ENCODE results near the gene GNAQ.

The GNAQ gene

DNA sequence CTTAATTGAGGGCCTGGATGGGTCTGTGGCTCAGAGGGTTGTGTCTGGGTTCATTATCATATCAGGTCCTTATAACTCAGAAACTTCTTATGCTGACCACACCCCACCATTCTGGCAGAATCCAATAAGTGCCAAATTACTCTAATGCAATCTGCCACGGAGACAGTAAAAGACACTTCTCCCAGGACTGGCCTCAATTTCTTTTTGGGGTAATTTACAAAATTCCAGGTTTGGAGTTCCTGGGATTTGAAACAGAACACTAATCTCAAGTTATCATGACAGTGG, 187.8 kb downstream of the GNAQ start:
- TF ChIP-seq POLR2AphosphoS5 (IDR thresholded peaks at IDR 0.05; ENCODE audit: low read depth, low read length) (no peak), SIN3A (IDR thresholded peaks at IDR 0.05; ENCODE audit: borderline replicate concordance, insufficient read depth, low read length) (no peak), FOXP2 (optimal IDR thresholded peaks at IDR 0.05; ENCODE audit: borderline replicate concordance, extremely low read depth, extremely low read length, insufficient read depth) (no peak), TAF1 (IDR thresholded peaks at IDR 0.05; ENCODE audit: borderline replicate concordance, insufficient read depth, low read length) (no peak)
- TF ChIP-seq, protein P1, sequence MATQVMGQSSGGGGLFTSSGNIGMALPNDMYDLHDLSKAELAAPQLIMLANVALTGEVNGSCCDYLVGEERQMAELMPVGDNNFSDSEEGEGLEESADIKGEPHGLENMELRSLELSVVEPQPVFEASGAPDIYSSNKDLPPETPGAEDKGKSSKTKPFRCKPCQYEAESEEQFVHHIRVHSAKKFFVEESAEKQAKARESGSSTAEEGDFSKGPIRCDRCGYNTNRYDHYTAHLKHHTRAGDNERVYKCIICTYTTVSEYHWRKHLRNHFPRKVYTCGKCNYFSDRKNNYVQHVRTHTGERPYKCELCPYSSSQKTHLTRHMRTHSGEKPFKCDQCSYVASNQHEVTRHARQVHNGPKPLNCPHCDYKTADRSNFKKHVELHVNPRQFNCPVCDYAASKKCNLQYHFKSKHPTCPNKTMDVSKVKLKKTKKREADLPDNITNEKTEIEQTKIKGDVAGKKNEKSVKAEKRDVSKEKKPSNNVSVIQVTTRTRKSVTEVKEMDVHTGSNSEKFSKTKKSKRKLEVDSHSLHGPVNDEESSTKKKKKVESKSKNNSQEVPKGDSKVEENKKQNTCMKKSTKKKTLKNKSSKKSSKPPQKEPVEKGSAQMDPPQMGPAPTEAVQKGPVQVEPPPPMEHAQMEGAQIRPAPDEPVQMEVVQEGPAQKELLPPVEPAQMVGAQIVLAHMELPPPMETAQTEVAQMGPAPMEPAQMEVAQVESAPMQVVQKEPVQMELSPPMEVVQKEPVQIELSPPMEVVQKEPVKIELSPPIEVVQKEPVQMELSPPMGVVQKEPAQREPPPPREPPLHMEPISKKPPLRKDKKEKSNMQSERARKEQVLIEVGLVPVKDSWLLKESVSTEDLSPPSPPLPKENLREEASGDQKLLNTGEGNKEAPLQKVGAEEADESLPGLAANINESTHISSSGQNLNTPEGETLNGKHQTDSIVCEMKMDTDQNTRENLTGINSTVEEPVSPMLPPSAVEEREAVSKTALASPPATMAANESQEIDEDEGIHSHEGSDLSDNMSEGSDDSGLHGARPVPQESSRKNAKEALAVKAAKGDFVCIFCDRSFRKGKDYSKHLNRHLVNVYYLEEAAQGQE (IDR thresholded peaks at IDR 0.05; ENCODE audit: insufficient read depth in 1 of 2, low read depth in 2 of 2, low read length in 2 of 2), result no peak

DNA sequence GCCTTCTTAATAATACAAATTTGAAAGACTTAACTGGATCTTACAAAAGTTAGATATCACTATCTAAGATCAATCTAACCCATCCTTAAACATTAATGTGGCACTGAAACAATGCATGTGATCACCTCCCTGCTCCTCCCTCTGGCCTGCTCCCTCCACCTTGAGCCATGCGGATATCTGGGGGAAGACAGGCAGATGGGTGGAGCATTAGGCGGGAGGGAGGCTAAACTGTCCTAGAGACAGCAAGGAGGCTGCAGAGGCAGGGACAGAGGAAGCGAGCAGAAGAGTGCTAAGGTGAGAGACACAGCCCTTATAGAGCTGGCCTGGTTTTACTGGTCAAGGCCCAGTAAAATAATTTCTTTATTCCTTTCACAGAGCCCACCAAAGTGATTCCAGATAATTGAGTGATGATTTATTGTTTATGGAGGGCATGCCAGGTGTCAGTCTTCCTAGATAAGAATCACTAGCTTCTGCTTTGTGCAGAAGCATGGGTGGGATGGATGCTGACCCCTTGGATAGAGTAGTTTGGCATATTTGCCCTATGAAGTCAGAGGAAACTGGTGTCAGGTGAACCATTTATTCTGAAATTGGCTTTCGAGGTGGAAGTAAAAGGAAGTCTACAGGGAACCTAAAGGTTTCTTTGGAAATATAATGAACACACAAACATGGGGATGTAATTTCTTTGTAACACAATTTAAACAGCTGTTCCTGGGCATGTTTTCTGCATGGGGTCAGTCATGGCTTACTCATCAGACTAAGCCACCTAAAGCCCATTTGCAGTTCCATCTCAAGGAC, 188.3 kb downstream of the GNAQ start:
- TF ChIP-seq FOXP2 (optimal IDR thresholded peaks at IDR 0.05; ENCODE audit: borderline replicate concordance, extremely low read depth, extremely low read length, insufficient read depth) (no peak), TAF1 (IDR thresholded peaks at IDR 0.05; ENCODE audit: borderline replicate concordance, insufficient read depth, low read length) (no peak), SIN3A (IDR thresholded peaks at IDR 0.05; ENCODE audit: borderline replicate concordance, insufficient read depth, low read length) (no peak), POLR2AphosphoS5 (IDR thresholded peaks at IDR 0.05; ENCODE audit: low read depth, low read length) (no peak)
- TF ChIP-seq, protein P1 (IDR thresholded peaks at IDR 0.05; ENCODE audit: insufficient read depth in 1 of 2, low read depth in 2 of 2, low read length in 2 of 2), result no peak

DNA sequence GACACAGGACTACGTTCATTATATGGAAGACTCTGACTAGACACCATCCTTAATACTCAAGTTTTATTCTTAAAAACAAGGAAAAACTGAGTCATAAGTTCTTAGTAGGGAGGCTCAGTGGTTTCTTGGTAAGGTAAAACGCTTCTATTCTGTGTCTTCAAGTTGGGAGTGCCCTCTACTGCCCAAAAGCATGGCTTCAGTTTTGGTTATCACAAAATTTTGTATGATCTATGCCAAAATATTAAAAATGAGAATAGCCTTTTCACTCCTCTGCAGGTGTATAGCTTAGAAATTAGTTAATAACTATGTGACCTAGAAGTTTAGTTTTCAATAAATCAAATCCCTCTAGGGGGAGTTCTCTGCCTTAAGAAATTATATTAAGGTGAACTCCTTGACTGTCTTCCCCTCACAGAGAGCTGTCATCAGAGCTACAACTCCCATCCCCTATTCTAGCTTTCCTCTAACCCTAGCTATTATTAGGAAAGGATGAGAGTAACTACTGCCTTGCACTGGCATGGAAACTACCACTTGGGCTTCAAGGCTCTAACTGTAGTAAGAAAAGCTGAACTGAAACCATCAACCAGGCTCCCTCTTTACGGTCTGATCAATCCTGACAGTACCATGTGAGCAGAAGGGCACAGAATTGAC, 189.7 kb downstream of the GNAQ start:
- TF ChIP-seq TAF1 (IDR thresholded peaks at IDR 0.05; ENCODE audit: borderline replicate concordance, insufficient read depth, low read length), result no peak
- no peak for TF ChIP-seq POLR2AphosphoS5 (IDR thresholded peaks at IDR 0.05; ENCODE audit: low read depth, low read length)
- no peak for TF ChIP-seq SIN3A (IDR thresholded peaks at IDR 0.05; ENCODE audit: borderline replicate concordance, insufficient read depth, low read length)

DNA sequence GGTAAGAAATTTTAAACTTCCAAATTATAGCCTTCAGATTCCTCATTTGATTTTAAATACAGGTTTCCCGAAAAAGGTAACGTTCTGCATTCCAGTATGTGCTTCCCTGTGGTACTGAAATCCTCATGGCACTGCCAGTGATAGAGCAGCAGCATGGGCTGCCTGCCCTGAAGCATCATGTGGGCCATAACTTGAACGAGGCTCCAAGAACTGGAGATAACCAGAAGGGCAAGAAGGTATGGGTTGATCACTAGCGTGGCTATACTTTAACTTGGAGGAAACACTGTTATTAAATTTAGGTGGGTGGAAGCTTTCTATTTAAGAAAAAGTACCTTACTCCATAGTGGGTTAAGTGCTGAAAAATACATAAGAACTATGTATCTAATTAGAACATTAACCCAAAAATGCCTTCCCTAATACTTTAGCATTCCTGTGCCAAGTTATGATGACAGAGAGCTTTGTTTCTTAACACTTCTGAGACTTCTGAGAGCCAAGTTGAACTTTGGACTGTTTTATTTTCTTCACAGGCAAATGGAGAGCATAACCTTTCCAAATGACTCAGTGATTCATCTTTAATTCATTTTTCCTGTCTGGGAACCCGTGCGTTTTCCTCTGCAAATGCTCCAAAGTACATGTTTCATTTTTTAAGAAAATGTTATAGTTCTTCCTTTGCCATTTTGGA, 192.0 kb downstream of the GNAQ start:
- TF ChIP-seq FOXP2 (optimal IDR thresholded peaks at IDR 0.05; ENCODE audit: borderline replicate concordance, extremely low read depth, extremely low read length, insufficient read depth) (no peak), POLR2AphosphoS5 (IDR thresholded peaks at IDR 0.05; ENCODE audit: low read depth, low read length) (no peak), TAF1 (IDR thresholded peaks at IDR 0.05; ENCODE audit: borderline replicate concordance, insufficient read depth, low read length) (no peak), SIN3A (IDR thresholded peaks at IDR 0.05; ENCODE audit: borderline replicate concordance, insufficient read depth, low read length) (no peak)
- TF ChIP-seq, protein P1 (IDR thresholded peaks at IDR 0.05; ENCODE audit: insufficient read depth in 1 of 2, low read depth in 2 of 2, low read length in 2 of 2), result no peak

DNA sequence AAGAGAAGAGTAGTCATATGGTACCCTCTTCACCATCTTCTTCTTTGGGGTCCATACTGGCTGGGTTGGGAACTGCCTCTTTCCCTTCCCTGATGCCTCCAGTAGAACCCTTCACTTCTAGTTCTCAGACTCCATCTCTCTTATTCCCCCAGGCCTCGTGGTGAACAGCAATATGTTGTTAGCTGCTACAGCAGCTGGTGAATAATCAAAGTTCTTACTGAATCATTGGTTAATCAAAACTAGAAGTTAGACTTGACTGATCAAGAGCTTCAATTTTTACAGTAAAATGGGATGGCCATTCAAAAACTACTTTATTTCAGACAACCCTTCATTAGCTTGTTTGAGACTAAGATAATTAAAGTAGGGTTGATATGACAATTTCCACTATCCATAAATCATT, 192.6 kb downstream of the GNAQ start:
- TF ChIP-seq FOXP2 (optimal IDR thresholded peaks at IDR 0.05; ENCODE audit: borderline replicate concordance, extremely low read depth, extremely low read length, insufficient read depth) (no peak), TAF1 (IDR thresholded peaks at IDR 0.05; ENCODE audit: borderline replicate concordance, insufficient read depth, low read length) (no peak), POLR2AphosphoS5 (IDR thresholded peaks at IDR 0.05; ENCODE audit: low read depth, low read length) (no peak), SIN3A (IDR thresholded peaks at IDR 0.05; ENCODE audit: borderline replicate concordance, insufficient read depth, low read length) (no peak)
- TF ChIP-seq, protein P1 (IDR thresholded peaks at IDR 0.05; ENCODE audit: insufficient read depth in 1 of 2, low read depth in 2 of 2, low read length in 2 of 2), result no peak

All from PFSK-1 (cell line).